Cardiac muscle cell (in vitro differentiated cells and primary cell): Measurements from ENCODE around the gene DOCK2. TPM values are rescaled to one million over a fixed set of nuclear protein-coding genes. Genes with fewer than 3 reads are reported as not detected.

ENCODE experiments used
- DNase-seq, 2 donors: peaks; one replicate each; pipeline versions ENCODE4 v3.0.0 to v3.0.0-alpha.2; 2010 to 2017; ENCODE audit warnings: low read depth in 1 of 2, low spot score in 1 of 2
- H3K27ac ChIP-seq: fragments of 200-600 bp; sonication (generic); 2 replicates; pipeline ENCODE4 v1.5.1; 2016
- H3K27me3 ChIP-seq: fragments of 200-600 bp; sonication (generic); 2 replicates; pipeline ENCODE4 v1.6.0; 2016; ENCODE audit warnings: control low read depth
- H3K36me3 ChIP-seq: fragments of 200-600 bp; sonication (generic); 2 replicates; pipeline ENCODE4 v1.5.1; 2016; ENCODE audit warnings: control low read depth
- H3K4me1 ChIP-seq: fragments of 200-600 bp; sonication (generic); 2 replicates; pipeline ENCODE4 v1.8.1; 2017; ENCODE audit warnings: low read depth, mild to moderate bottlenecking, mixed run types
- H3K4me3 ChIP-seq: fragments of 200-600 bp; sonication (generic); 2 replicates; pipeline ENCODE4 v1.5.1; 2016; ENCODE audit warnings: mild to moderate bottlenecking
- H3K9me3 ChIP-seq: fragments of 200-600 bp; sonication (generic); 2 replicates; pipeline ENCODE4 v1.5.1; 2017; ENCODE audit warnings: low read depth, mild to moderate bottlenecking, control low read depth
- polyA plus RNA-seq: library from polyadenylated mRNA; unstranded; fragments of >200 nt; fragmentation: Nextera tagmentation; extraction: Ambion mirVana; gene quantifications from 2 replicates; pipeline ENCODE4 v1.2.1, GENCODE V29; 2016
- total RNA-seq: library from RNA; depleted of rRNA; stranded (reverse); fragments of >200 nt; gene quantifications from 2 replicates; pipeline ENCODE4 v1.2.3, GENCODE V29; 2016
- TF ChIP-seq, protein P1 (sequence below): IDR thresholded peaks from 2 replicates; pipeline ENCODE4 v1.5.1; 2012; ENCODE audit warnings: low read depth, mild to moderate bottlenecking, low read length

Gene DOCK2
- total and polyA plus RNA-seq, 2 experiments from 2014 or later, result 3.3 to 6.5 TPM

- Histone ChIP-seq H3K36me3 (no peaks in the 10 kb centered on the region), H3K27ac (no peak overlapping the region), H3K4me3 (no peak overlapping the region), H3K27me3 (no peaks in the 10 kb centered on the region), H3K4me1 (no peaks in the 10 kb centered on the region), H3K9me3 (no peaks in the 10 kb centered on the region)
- peak in 1 of 2 donors; percentile 64 for DNase-seq
- TF ChIP-seq, protein P1, sequence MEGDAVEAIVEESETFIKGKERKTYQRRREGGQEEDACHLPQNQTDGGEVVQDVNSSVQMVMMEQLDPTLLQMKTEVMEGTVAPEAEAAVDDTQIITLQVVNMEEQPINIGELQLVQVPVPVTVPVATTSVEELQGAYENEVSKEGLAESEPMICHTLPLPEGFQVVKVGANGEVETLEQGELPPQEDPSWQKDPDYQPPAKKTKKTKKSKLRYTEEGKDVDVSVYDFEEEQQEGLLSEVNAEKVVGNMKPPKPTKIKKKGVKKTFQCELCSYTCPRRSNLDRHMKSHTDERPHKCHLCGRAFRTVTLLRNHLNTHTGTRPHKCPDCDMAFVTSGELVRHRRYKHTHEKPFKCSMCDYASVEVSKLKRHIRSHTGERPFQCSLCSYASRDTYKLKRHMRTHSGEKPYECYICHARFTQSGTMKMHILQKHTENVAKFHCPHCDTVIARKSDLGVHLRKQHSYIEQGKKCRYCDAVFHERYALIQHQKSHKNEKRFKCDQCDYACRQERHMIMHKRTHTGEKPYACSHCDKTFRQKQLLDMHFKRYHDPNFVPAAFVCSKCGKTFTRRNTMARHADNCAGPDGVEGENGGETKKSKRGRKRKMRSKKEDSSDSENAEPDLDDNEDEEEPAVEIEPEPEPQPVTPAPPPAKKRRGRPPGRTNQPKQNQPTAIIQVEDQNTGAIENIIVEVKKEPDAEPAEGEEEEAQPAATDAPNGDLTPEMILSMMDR, result no peak
Measured at GRCh38 chr5:170132269-170132975, 495.3 kb downstream of the DOCK2 start.

Other genes with a start within 250 kb of the DOCK2 start
- gene SPDL1, start 53.5 kb upstream of the DOCK2 start, total RNA-seq, result 24.3 and 37.5 TPM in 2 replicates
- gene SPDL1, start 53.5 kb upstream of the DOCK2 start, polyA plus RNA-seq, result 29.0 and 42.0 TPM in 2 replicates